ENCODE data around the gene OR51G2. TPM values are rescaled to one million over a fixed set of nuclear protein-coding genes. Genes with fewer than 3 reads are reported as not detected.

OR51G2 gene
- total RNA-seq, 2 donors from 2014 or later, result not detected

GRCh38 chr11:4887591-4887990, 31.6 kb downstream of the OR51G2 start:
- no peak overlapping the region for H3K4me3 ChIP-seq (ENCODE audit: low read length)
- H3K36me3 Mint-ChIP-seq (ENCODE audit: low read depth), result no peaks in the 10 kb centered on the region
- 0% methylated on average over 1 of the region's 1 CpG for WGBS, 2 experiments (ENCODE audit: insufficient coverage in 1 of 2, insufficient read length in 1 of 2)
- H3K9me3 ChIP-seq (ENCODE audit: control insufficient read depth, low read length), result no peaks in the 10 kb centered on the region
- H3K9ac ChIP-seq (ENCODE audit: extremely low read depth, low read length, poor library complexity, severe bottlenecking), result no peak overlapping the region
- H3K27me3 ChIP-seq (ENCODE audit: control insufficient read depth, insufficient read depth, low read length, poor library complexity, severe bottlenecking), result no peaks in the 10 kb centered on the region
- no peaks in the 10 kb centered on the region for H3K9me3 Mint-ChIP-seq
- no peak for DNase-seq
- H3K4me1 Mint-ChIP-seq, result no peaks in the 10 kb centered on the region
- H3K36me3 ChIP-seq (ENCODE audit: control insufficient read depth, insufficient read depth, low read length), result no peaks in the 10 kb centered on the region
- H3K4me1 ChIP-seq (ENCODE audit: control insufficient read depth, insufficient read depth, low read length), result no peaks in the 10 kb centered on the region
- H3K27me3 Mint-ChIP-seq (ENCODE audit: insufficient read depth), result no peaks in the 10 kb centered on the region
- no peak overlapping the region for H3K27ac Mint-ChIP-seq
- TF ChIP-seq CTCF (conservative IDR thresholded peaks at IDR 0.05), result no peak
- no peak overlapping the region for H3K27ac ChIP-seq (ENCODE audit: low read depth, low read length)
- no peak overlapping the region for H3K4me3 Mint-ChIP-seq

- Mint-ChIP-seq H3K4me3 (no peak overlapping the region), H3K36me3 (ENCODE audit: low read depth) (no peaks in the 10 kb centered on the region), H3K9me3 (no peaks in the 10 kb centered on the region), H3K27me3 (ENCODE audit: insufficient read depth) (no peaks in the 10 kb centered on the region), H3K4me1 (no peaks in the 10 kb centered on the region), H3K27ac (no peak overlapping the region)
- Histone ChIP-seq H3K9me3 (ENCODE audit: control insufficient read depth, low read length) (no peaks in the 10 kb centered on the region), H3K36me3 (ENCODE audit: control insufficient read depth, insufficient read depth, low read length) (no peaks in the 10 kb centered on the region), H3K27me3 (ENCODE audit: control insufficient read depth, insufficient read depth, low read length, poor library complexity, severe bottlenecking) (no peaks in the 10 kb centered on the region), H3K9ac (ENCODE audit: extremely low read depth, low read length, poor library complexity, severe bottlenecking) (no peak overlapping the region), H3K27ac (ENCODE audit: low read depth, low read length) (no peak overlapping the region), H3K4me3 (ENCODE audit: low read length) (no peak overlapping the region), H3K4me1 (ENCODE audit: control insufficient read depth, insufficient read depth, low read length) (no peaks in the 10 kb centered on the region)
- WGBS, 2 experiments (ENCODE audit: insufficient coverage in 1 of 2, insufficient read length in 1 of 2), result 89 to 100% methylated on average over 1 to 3 of the region's 3 CpGs
- DNase-seq, result no peak
- no peak for TF ChIP-seq CTCF (conservative IDR thresholded peaks at IDR 0.05)
Observed at GRCh38 chr11:4886186-4886585, 33.0 kb downstream of the OR51G2 start.

- Histone ChIP-seq H3K4me3 (ENCODE audit: low read length) (no peak overlapping the region), H3K27me3 (ENCODE audit: control insufficient read depth, insufficient read depth, low read length, poor library complexity, severe bottlenecking) (no peaks in the 10 kb centered on the region), H3K36me3 (ENCODE audit: control insufficient read depth, insufficient read depth, low read length) (no peaks in the 10 kb centered on the region), H3K9me3 (ENCODE audit: control insufficient read depth, low read length) (no peaks in the 10 kb centered on the region), H3K27ac (ENCODE audit: low read depth, low read length) (no peak overlapping the region), H3K9ac (ENCODE audit: extremely low read depth, low read length, poor library complexity, severe bottlenecking) (no peak overlapping the region), H3K4me1 (ENCODE audit: control insufficient read depth, insufficient read depth, low read length) (no peaks in the 10 kb centered on the region)
- Mint-ChIP-seq H3K4me1 (no peaks in the 10 kb centered on the region), H3K27me3 (ENCODE audit: insufficient read depth) (no peaks in the 10 kb centered on the region), H3K36me3 (ENCODE audit: low read depth) (no peaks in the 10 kb centered on the region), H3K4me3 (no peak overlapping the region), H3K9me3 (no peaks in the 10 kb centered on the region), H3K27ac (no peak overlapping the region)
- no peak for DNase-seq
- no peak for TF ChIP-seq CTCF (conservative IDR thresholded peaks at IDR 0.05)
- 95% methylated on average over 3 of the region's 3 CpGs for WGBS, 2 experiments (ENCODE audit: insufficient coverage in 1 of 2, insufficient read length in 1 of 2)
Observed at GRCh38 chr11:4884361-4884760, 34.8 kb downstream of the OR51G2 start.

Measured in endodermal cell (in vitro differentiated cells).